HG03060 (cell line): ENCODE data around the gene NTS.
A peak's percentile ranks its signal among the peaks of the same experiment; 100 is the strongest.

Experiments used
- ATAC-seq: cut with Tn5 transposase; IDR thresholded peaks from one replicate; pipeline ENCODE4 v1.9.1; 2021; ENCODE audit warnings: low read depth, moderate number of reproducible peaks; ENCODE audit not compliant: unreplicated experiment

Gene NTS

DNA sequence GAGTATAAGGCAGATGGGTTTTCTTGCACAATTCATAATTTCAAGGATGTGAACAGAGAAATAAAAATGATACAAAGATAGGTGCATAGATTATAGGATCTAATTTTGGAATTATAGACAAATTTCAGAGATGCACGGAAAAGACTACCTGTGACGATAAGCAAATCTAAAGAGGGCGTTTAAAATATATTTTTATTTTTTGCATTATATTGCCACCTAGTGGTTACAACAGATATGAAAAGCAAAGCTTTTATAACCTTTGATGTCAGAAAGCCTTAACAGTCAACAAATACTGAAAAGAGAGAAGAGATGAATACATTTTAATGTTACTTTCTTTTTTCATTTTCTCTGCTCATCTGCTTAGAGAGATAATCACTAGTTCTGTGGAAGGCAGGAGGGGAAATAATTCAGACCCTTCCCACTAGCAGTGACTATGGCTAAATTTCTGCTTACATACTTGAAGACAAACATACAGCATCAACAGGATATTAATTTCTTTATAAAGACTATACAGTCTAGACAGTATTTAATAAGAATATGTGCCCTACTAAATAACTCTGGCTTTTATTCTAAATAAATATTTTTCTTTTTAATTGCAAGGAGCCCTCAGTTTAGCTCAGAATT lies 46.3 kb downstream of the NTS start:
- peak; percentile 59 for ATAC-seq

DNA sequence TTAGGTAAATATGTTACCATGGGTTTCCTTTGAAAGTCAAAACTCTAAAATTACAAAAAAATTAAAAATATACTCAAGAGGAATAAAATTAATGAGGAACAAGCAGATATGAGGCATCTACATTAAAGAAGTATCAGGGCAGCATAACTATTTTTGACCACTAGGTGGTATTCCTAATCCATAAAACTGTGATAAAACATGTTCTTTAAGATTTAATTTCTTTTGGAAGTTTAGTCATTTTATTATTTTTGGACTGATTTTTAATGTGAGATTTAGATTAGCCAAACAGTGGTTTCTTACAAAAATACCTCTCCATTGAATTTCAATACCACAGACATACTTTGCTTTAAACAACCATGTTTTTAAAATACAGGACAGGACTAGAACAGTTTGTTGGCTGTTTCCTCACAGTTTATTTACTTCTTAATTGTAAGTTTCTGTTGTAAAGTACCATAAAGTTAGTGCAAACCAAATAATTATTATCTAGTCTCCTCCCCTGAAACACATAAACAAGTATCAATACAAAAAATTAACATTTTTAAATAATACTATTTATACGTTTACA lies 49.8 kb downstream of the NTS start:
- ATAC-seq: no peak

DNA sequence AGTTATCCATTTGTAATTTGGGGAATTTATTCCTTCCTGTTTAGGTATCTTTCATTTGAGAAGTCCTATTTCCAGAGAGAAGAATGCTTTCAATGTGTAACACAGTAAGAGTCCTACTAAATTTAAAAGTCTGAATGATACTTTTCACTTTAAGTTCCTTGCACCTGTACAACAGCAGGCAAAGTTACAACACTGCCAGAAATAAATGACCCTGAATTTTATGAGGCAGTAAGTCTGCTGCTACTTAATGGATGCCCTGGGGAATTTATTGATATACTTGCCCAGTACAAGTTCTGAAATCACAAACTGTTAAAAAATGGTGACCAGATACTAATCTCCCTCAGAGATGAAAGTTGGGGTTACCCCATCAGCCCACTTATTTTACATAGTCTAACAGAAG lies 53.1 kb downstream of the NTS start:
- no peak for ATAC-seq
